ENCODE results near the gene ANKRD39. TPM values are rescaled to one million over a fixed set of nuclear protein-coding genes. Genes with fewer than 3 reads are reported as not detected.

Gene ANKRD39
- total RNA-seq, 1 donor from 2014 or later, result 14.9 TPM

DNA sequence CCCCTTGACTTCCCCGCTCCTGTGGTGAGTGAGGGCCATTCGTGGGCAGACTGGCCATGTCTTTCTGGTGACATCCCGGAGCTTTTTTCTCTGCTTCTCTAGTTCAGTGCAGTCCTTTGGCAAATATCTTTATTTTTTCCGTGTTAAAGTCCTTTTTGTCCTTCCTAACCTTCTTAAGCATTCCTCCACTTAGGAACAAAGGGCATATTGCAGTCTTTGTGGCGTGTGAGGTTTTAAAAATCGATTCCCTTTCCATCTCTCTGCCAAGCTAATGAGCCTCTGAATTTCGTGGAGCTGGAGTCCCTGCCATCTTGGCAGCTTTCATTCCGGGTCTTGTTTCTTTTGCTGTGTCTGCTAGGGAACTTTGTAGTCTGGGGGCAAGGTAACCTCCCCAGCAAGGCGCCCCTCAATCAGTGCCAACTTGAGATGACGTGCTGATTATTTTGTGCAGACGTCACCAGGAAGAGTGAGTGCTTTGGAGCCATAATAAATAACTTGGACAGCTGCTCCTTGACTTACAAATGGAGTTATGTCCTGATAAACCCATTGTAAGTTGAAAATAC, 36.6 kb downstream of the ANKRD39 start:
- TF ChIP-seq, protein P1, sequence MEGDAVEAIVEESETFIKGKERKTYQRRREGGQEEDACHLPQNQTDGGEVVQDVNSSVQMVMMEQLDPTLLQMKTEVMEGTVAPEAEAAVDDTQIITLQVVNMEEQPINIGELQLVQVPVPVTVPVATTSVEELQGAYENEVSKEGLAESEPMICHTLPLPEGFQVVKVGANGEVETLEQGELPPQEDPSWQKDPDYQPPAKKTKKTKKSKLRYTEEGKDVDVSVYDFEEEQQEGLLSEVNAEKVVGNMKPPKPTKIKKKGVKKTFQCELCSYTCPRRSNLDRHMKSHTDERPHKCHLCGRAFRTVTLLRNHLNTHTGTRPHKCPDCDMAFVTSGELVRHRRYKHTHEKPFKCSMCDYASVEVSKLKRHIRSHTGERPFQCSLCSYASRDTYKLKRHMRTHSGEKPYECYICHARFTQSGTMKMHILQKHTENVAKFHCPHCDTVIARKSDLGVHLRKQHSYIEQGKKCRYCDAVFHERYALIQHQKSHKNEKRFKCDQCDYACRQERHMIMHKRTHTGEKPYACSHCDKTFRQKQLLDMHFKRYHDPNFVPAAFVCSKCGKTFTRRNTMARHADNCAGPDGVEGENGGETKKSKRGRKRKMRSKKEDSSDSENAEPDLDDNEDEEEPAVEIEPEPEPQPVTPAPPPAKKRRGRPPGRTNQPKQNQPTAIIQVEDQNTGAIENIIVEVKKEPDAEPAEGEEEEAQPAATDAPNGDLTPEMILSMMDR (IDR thresholded peaks at IDR 0.05; ENCODE audit: unreplicated experiment), result no peak
- no peak for DNase-seq (ENCODE audit: low spot score)
- peaks cover 10% of the 10 kb centered on the region for H3K27me3 Mint-ChIP-seq (ENCODE audit: unreplicated experiment)
- no peaks in the 10 kb centered on the region for H3K9me3 Mint-ChIP-seq (ENCODE audit: unreplicated experiment)
- peaks cover 20% of the 10 kb centered on the region for H3K4me1 Mint-ChIP-seq (ENCODE audit: unreplicated experiment)
- no peaks in the 10 kb centered on the region for H3K36me3 Mint-ChIP-seq (ENCODE audit: low read depth, unreplicated experiment)
- H3K4me3 Mint-ChIP-seq (ENCODE audit: unreplicated experiment), result no peak overlapping the region
- no peak overlapping the region for H3K27ac Mint-ChIP-seq (ENCODE audit: unreplicated experiment)

DNA sequence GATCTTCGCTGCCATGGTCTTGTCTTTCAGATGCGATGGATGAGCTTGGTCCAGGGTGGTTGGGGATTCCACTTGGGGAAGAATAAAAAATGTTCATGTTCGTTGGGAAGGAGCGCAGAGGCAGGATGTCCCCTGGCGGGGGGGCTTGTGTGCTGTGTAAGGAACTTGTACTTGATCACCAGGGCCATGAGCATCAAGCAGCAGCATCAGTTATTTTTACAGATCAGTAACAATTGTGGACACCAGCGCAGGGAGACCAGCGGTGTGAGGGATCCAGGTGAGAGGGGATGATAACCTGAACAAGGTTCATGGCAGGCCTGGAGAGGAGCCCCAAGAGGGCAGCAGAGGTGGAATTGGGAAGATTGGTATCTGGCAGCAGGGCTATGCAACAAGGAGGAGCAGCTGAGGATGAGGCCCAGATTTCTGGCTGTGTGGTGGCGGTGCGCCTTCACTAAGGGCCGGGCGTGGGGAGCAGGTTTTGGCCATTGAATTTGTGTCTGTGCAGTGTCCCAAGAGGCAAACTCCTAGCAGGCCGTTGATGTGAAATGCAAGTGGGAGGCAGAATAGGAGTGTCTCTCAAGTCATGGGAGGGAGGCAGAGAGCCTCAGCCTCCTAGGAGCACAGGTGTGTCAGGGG, 37.8 kb downstream of the ANKRD39 start:
- no peak for DNase-seq (ENCODE audit: low spot score)
- TF ChIP-seq, protein P1 (IDR thresholded peaks at IDR 0.05; ENCODE audit: unreplicated experiment), result no peak
- Mint-ChIP-seq H3K9me3 (ENCODE audit: unreplicated experiment) (no peaks in the 10 kb centered on the region), H3K27ac (ENCODE audit: unreplicated experiment) (no peak overlapping the region), H3K27me3 (ENCODE audit: unreplicated experiment) (peaks cover 10% of the 10 kb centered on the region), H3K4me3 (ENCODE audit: unreplicated experiment) (no peak overlapping the region), H3K36me3 (ENCODE audit: low read depth, unreplicated experiment) (no peaks in the 10 kb centered on the region), H3K4me1 (ENCODE audit: unreplicated experiment) (peaks cover 20% of the 10 kb centered on the region)

DNA sequence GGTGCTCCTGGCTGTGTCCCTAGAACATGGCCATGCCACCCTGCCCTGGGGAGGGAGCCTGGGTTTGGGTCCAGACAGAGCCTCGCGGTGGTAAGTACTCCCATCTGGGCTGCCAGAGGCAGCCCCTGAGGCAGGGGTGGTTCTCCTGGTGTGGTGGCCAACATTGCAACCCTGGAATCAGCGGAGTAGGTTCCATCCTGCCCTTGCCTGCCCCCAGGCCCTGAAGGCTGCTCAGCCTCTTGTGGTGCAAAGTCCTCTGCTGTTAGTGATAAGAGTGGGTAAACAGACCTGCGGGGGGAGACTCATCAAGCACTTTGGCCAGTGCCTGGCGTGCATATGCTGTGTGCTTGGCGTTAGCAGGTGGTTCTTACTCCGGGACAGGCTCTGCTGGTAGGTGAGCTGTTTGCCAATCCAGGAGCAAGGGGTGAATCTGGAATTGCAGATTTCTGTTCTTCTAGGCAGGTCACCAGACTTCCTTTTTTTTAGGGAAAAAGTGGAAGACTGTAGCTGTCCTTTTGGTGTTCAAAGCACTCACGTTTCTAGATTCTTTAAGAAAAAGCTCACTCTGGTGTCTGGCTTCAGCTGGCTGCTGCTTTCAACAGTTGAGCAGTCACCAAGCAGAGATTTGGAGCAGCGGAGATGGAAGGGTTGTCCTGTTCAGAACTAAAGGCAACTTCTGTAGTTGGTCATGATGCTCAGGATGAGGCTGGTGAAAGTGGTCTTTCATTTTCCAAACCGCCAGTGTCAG, 38.5 kb downstream of the ANKRD39 start:
- peaks cover 10% of the 10 kb centered on the region for H3K27me3 Mint-ChIP-seq (ENCODE audit: unreplicated experiment)
- H3K4me3 Mint-ChIP-seq (ENCODE audit: unreplicated experiment), result no peak overlapping the region
- TF ChIP-seq, protein P1 (IDR thresholded peaks at IDR 0.05; ENCODE audit: unreplicated experiment), result no peak
- no peak for DNase-seq (ENCODE audit: low spot score)
- H3K36me3 Mint-ChIP-seq (ENCODE audit: low read depth, unreplicated experiment), result no peaks in the 10 kb centered on the region
- H3K9me3 Mint-ChIP-seq (ENCODE audit: unreplicated experiment), result no peaks in the 10 kb centered on the region
- no peak overlapping the region for H3K27ac Mint-ChIP-seq (ENCODE audit: unreplicated experiment)
- peaks cover 20% of the 10 kb centered on the region for H3K4me1 Mint-ChIP-seq (ENCODE audit: unreplicated experiment)

DNA sequence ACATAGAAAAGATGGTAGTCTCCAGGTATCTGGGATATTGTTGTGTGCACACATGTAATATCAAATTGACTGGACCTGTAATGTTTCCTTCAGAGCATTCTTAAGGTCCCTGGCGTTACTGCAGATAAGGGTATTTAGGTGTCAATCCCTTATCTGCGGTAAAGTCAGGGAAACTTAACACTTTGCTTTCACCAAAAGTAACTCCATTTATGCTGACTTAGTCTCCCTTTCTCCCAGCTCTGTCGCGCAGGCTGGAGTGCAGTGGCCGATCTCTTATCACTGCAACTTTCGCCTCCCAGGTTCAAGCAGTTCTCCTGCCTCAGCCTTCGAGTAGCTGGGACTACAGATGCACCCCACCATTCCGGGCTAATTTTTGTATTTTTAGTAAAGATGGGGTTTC, 39.9 kb downstream of the ANKRD39 start:
- no peaks in the 10 kb centered on the region for H3K36me3 Mint-ChIP-seq (ENCODE audit: low read depth, unreplicated experiment)
- DNase-seq (ENCODE audit: low spot score), result no peak
- H3K27ac Mint-ChIP-seq (ENCODE audit: unreplicated experiment), result peak overlapping the region; percentile 67
- TF ChIP-seq, protein P1 (IDR thresholded peaks at IDR 0.05; ENCODE audit: unreplicated experiment), result no peak
- H3K9me3 Mint-ChIP-seq (ENCODE audit: unreplicated experiment), result no peaks in the 10 kb centered on the region
- peaks cover 20% of the 10 kb centered on the region for H3K4me1 Mint-ChIP-seq (ENCODE audit: unreplicated experiment)
- peaks cover 10% of the 10 kb centered on the region for H3K27me3 Mint-ChIP-seq (ENCODE audit: unreplicated experiment)
- H3K4me3 Mint-ChIP-seq (ENCODE audit: unreplicated experiment), result peak overlapping the region; percentile 86

All from endothelial cell (in vitro differentiated cells).